ENCODE data around the gene TMOD2. TPM values are rescaled to one million over a fixed set of nuclear protein-coding genes. Genes with fewer than 3 reads are reported as not detected.
A peak's percentile ranks its signal among the peaks of the same experiment; 100 is the strongest.

The TMOD2 gene
- total and polyA plus RNA-seq, 2 donors from 2014 or later = 2.5 to 9.3 TPM

- intact Hi-C loops (cut with DNase I) = no loop called here
- FAIRE-seq (peak; percentile 68), DNase-seq (no peak)
- H3K9ac ChIP-seq (ENCODE audit: low read length in 3 of 3) = no peak overlapping the region
- no peaks in the 10 kb centered on the region for H3K36me3 ChIP-seq (ENCODE audit: control insufficient read depth in 2 of 3, insufficient read depth in 3 of 3, low read length in 3 of 3)
- no peaks in the 10 kb centered on the region for H3K9me3 ChIP-seq (ENCODE audit: control insufficient read depth in 2 of 3, insufficient read depth in 1 of 3, low read length in 3 of 3)
- H3K27me3 ChIP-seq (ENCODE audit: control insufficient read depth, insufficient read depth, low read length) = no peaks in the 10 kb centered on the region
- no peak overlapping the region for H3K27ac ChIP-seq (ENCODE audit: low read depth in 2 of 2, low read length in 2 of 2)
- H3K4me1 ChIP-seq (ENCODE audit: control insufficient read depth in 2 of 3, insufficient read depth in 2 of 3, low read depth in 1 of 3, low read length in 3 of 3) = no peaks in the 10 kb centered on the region
- no peak overlapping the region for H3K4me3 ChIP-seq (ENCODE audit: low read length in 3 of 3)
- no peak for TF ChIP-seq CTCF (IDR thresholded peaks at IDR 0.05; ENCODE audit: borderline replicate concordance, extremely low read depth, insufficient read depth)
These were observed 44.3 kb upstream of the TMOD2 start for GRCh38 chr15:51706926-51707608.

GRCh38 chr15:51708013-51708412 lies 43.4 kb upstream of the TMOD2 start:
- Histone ChIP-seq H3K9me3 (ENCODE audit: control insufficient read depth in 2 of 3, insufficient read depth in 1 of 3, low read length in 3 of 3) (no peaks in the 10 kb centered on the region), H3K27me3 (ENCODE audit: control insufficient read depth, insufficient read depth, low read length) (no peaks in the 10 kb centered on the region), H3K4me3 (ENCODE audit: low read length in 3 of 3) (no peak overlapping the region), H3K36me3 (ENCODE audit: control insufficient read depth in 2 of 3, insufficient read depth in 3 of 3, low read length in 3 of 3) (no peaks in the 10 kb centered on the region), H3K4me1 (ENCODE audit: control insufficient read depth in 2 of 3, insufficient read depth in 2 of 3, low read depth in 1 of 3, low read length in 3 of 3) (no peaks in the 10 kb centered on the region), H3K9ac (ENCODE audit: low read length in 3 of 3) (no peak overlapping the region), H3K27ac (ENCODE audit: low read depth in 2 of 2, low read length in 2 of 2) (no peak overlapping the region)
- intact Hi-C loops (cut with DNase I) = no loop called here
- TF ChIP-seq CTCF (IDR thresholded peaks at IDR 0.05; ENCODE audit: borderline replicate concordance, extremely low read depth, insufficient read depth) = no peak
- FAIRE-seq = no peak
- DNase-seq = peak in 1 of 5 donors; percentile 20

- no peak for TF ChIP-seq CTCF (IDR thresholded peaks at IDR 0.05; ENCODE audit: borderline replicate concordance, extremely low read depth, insufficient read depth)
- FAIRE-seq (no peak), DNase-seq (no peak)
- H3K36me3 ChIP-seq (ENCODE audit: control insufficient read depth in 2 of 3, insufficient read depth in 3 of 3, low read length in 3 of 3) = no peaks in the 10 kb centered on the region
- H3K9ac ChIP-seq (ENCODE audit: low read length in 3 of 3) = no peak overlapping the region
- no peaks in the 10 kb centered on the region for H3K27me3 ChIP-seq (ENCODE audit: control insufficient read depth, insufficient read depth, low read length)
- no peak overlapping the region for H3K4me3 ChIP-seq (ENCODE audit: low read length in 3 of 3)
- no peaks in the 10 kb centered on the region for H3K9me3 ChIP-seq (ENCODE audit: control insufficient read depth in 2 of 3, insufficient read depth in 1 of 3, low read length in 3 of 3)
- intact Hi-C loops (cut with DNase I) = no loop called here
- H3K4me1 ChIP-seq (ENCODE audit: control insufficient read depth in 2 of 3, insufficient read depth in 2 of 3, low read depth in 1 of 3, low read length in 3 of 3) = no peaks in the 10 kb centered on the region
- H3K27ac ChIP-seq (ENCODE audit: low read depth in 2 of 2, low read length in 2 of 2) = no peak overlapping the region
These were observed 42.4 kb upstream of the TMOD2 start for GRCh38 chr15:51709031-51709430.

- no peak overlapping the region for H3K27ac ChIP-seq (ENCODE audit: low read depth in 2 of 2, low read length in 2 of 2)
- no peaks in the 10 kb centered on the region for H3K4me1 ChIP-seq (ENCODE audit: control insufficient read depth in 2 of 3, insufficient read depth in 2 of 3, low read depth in 1 of 3, low read length in 3 of 3)
- no peak for DNase-seq
- no peak for FAIRE-seq
- no peak for TF ChIP-seq CTCF (IDR thresholded peaks at IDR 0.05; ENCODE audit: borderline replicate concordance, extremely low read depth, insufficient read depth)
- no peak overlapping the region for H3K9ac ChIP-seq (ENCODE audit: low read length in 3 of 3)
- H3K27me3 ChIP-seq (ENCODE audit: control insufficient read depth, insufficient read depth, low read length) = no peaks in the 10 kb centered on the region
- no peak overlapping the region for H3K4me3 ChIP-seq (ENCODE audit: low read length in 3 of 3)
- H3K36me3 ChIP-seq (ENCODE audit: control insufficient read depth in 2 of 3, insufficient read depth in 3 of 3, low read length in 3 of 3) = no peaks in the 10 kb centered on the region
- intact Hi-C loops (cut with DNase I) = no loop called here
- H3K9me3 ChIP-seq (ENCODE audit: control insufficient read depth in 2 of 3, insufficient read depth in 1 of 3, low read length in 3 of 3) = no peaks in the 10 kb centered on the region
These were observed 37.2 kb upstream of the TMOD2 start for GRCh38 chr15:51714162-51714561.

Data from kidney (tissue), 14 donors.